GM23338 (cell line): Measurements from ENCODE around the gene CIB4. TPM values are rescaled to one million over a fixed set of nuclear protein-coding genes. Genes with fewer than 3 reads are reported as not detected.
A peak's percentile ranks its signal among the peaks of the same experiment; 100 is the strongest.

Experiments
- ATAC-seq: fragments of 200-7000 bp; cut with Tn5 transposase; 3 replicates; pipeline ENCODE4 v1.9.1; 2020
- DNase-seq: peaks from one replicate; pipeline ENCODE4 v3.0.0-alpha.2; 2015; ENCODE audit warnings: low spot score
- H2AFZ ChIP-seq: fragments of 200-600 bp; sonication (generic); 2 replicates; pipeline ENCODE4 v1.8.0; 2016; ENCODE audit warnings: antibody characterized with exemption, mild to moderate bottlenecking, moderate library complexity
- H3F3A ChIP-seq: fragments of 200-600 bp; sonication (generic); replicated peaks from 2 replicates; pipeline ENCODE4 v1.8.0; 2017; ENCODE audit warnings: antibody characterized with exemption, mixed run types, low read depth
- H3K27ac ChIP-seq: fragments of 200-600 bp; sonication (generic); 2 replicates; pipeline ENCODE4 v1.6.1; 2016; ENCODE audit warnings: low read depth
- H3K27me3 ChIP-seq: fragments of 200-600 bp; sonication (generic); 2 replicates; pipeline ENCODE4 v1.8.0; 2016; ENCODE audit warnings: mild to moderate bottlenecking, mixed run types, moderate library complexity; ENCODE audit not compliant: insufficient read depth
- H3K36me3 ChIP-seq: fragments of 200-600 bp; sonication (generic); 2 replicates; pipeline ENCODE4 v1.8.0; 2016; ENCODE audit warnings: mild to moderate bottlenecking; ENCODE audit not compliant: insufficient read depth
- H3K4me1 ChIP-seq: fragments of 200-600 bp; sonication (generic); 2 replicates; pipeline ENCODE4 v1.8.0; 2016; ENCODE audit warnings: mild to moderate bottlenecking, moderate library complexity; ENCODE audit not compliant: insufficient read depth
- H3K4me2 ChIP-seq: fragments of 200-600 bp; sonication (generic); 2 replicates; pipeline ENCODE4 v1.7.1; 2017; ENCODE audit warnings: mixed run types
- H3K4me3 ChIP-seq: fragments of 200-600 bp; sonication (generic); 2 replicates; pipeline ENCODE4 v1.6.1; 2016; ENCODE audit warnings: mixed run types
- H3K79me2 ChIP-seq: fragments of 200-600 bp; sonication (generic); replicated peaks from 2 replicates; pipeline ENCODE4 v1.8.0; 2017; ENCODE audit warnings: mild to moderate bottlenecking; ENCODE audit not compliant: insufficient read depth
- H3K9me2 ChIP-seq: fragments of 200-600 bp; sonication (generic); 2 replicates; pipeline ENCODE4 v1.8.0; 2017; ENCODE audit not compliant: insufficient read depth
- H4K20me1 ChIP-seq: fragments of 200-600 bp; sonication (generic); replicated peaks from 2 replicates; pipeline ENCODE4 v1.8.0; 2017; ENCODE audit warnings: mild to moderate bottlenecking; ENCODE audit not compliant: insufficient read depth
- H3K27ac Mint-ChIP-seq: 2 replicates; pipeline ENCODE4 v1.8.0; 2020; ENCODE audit warnings: inconsistent platforms, mild to moderate bottlenecking, moderate library complexity, mixed read lengths
- H3K27me3 Mint-ChIP-seq: 3 replicates; pipeline ENCODE4 v1.8.0; 2022; ENCODE audit warnings: low read depth, mild to moderate bottlenecking, moderate library complexity, mixed read lengths, inconsistent platforms; ENCODE audit not compliant: insufficient read depth, poor library complexity
- H3K36me3 Mint-ChIP-seq: 3 replicates; pipeline ENCODE4 v1.8.0; 2021; ENCODE audit warnings: low read depth, mild to moderate bottlenecking, inconsistent platforms, moderate library complexity, mixed read lengths
- H3K4me1 Mint-ChIP-seq: 3 replicates; pipeline ENCODE4 v1.8.0; 2020; ENCODE audit warnings: mild to moderate bottlenecking, inconsistent platforms, mixed read lengths
- H3K4me3 Mint-ChIP-seq: 3 replicates; pipeline ENCODE4 v1.8.0; 2021; ENCODE audit warnings: moderate library complexity, mild to moderate bottlenecking, inconsistent platforms, mixed read lengths
- H3K9me3 Mint-ChIP-seq: 3 replicates; pipeline ENCODE4 v1.8.0; 2020; ENCODE audit warnings: moderate library complexity, mild to moderate bottlenecking, inconsistent platforms, mixed read lengths
- CREB1 ChIP-seq: fragments of 250-450 bp; sonication (Bioruptor Pico); IDR thresholded peaks from 2 replicates; pipeline ENCODE4 v1.5.0; 2020; ENCODE audit warnings: low read depth, mild to moderate bottlenecking, moderate library complexity
- EZH2 ChIP-seq: fragments of 200-600 bp; sonication (generic); IDR thresholded peaks from one replicate; pipeline ENCODE4 v1.8.0; 2017; ENCODE audit warnings: antibody characterized with exemption, mild to moderate bottlenecking, low read depth; ENCODE audit not compliant: unreplicated experiment
- EZH2phosphoT487 ChIP-seq: fragments of 200-600 bp; sonication (generic); IDR thresholded peaks from one replicate; pipeline ENCODE4 v1.8.1; 2018; ENCODE audit warnings: antibody characterized with exemption; ENCODE audit not compliant: unreplicated experiment
- JUNB ChIP-seq: IDR thresholded peaks from one replicate; pipeline ENCODE4 v1.6.1; 2016; ENCODE audit warnings: antibody characterized with exemption; ENCODE audit not compliant: unreplicated experiment
- NANOG ChIP-seq: IDR thresholded peaks from 2 replicates; pipeline ENCODE4 v1.6.1; 2016; ENCODE audit warnings: antibody characterized with exemption, borderline replicate concordance
- POLR2AphosphoS5 ChIP-seq: IDR thresholded peaks from 2 replicates; pipeline ENCODE4 v1.6.1; 2016; ENCODE audit warnings: antibody characterized with exemption, low read depth
- REST ChIP-seq: IDR thresholded peaks from one replicate; pipeline ENCODE4 v1.6.1; 2018; ENCODE audit warnings: antibody characterized with exemption; ENCODE audit not compliant: unreplicated experiment
- STAT1 ChIP-seq: IDR thresholded peaks from one replicate; pipeline ENCODE4 v1.6.1; 2016; ENCODE audit warnings: antibody characterized with exemption; ENCODE audit not compliant: unreplicated experiment
- ZNF114 ChIP-seq: fragments of 250-450 bp; sonication (Bioruptor Pico); IDR thresholded peaks from 2 replicates; pipeline ENCODE4 v1.5.0; 2020; ENCODE audit warnings: mild to moderate bottlenecking, moderate library complexity
- ZNF331 ChIP-seq: fragments of 250-450 bp; sonication (Bioruptor Pico); IDR thresholded peaks from 2 replicates; pipeline ENCODE4 v1.5.0; 2020; ENCODE audit warnings: low read depth, mild to moderate bottlenecking, moderate library complexity
- ZNF462 ChIP-seq: fragments of 250-450 bp; sonication (Bioruptor Pico); IDR thresholded peaks from 2 replicates; pipeline ENCODE4 v1.5.0; 2020; ENCODE audit warnings: mild to moderate bottlenecking, moderate library complexity
- polyA plus RNA-seq: library from polyadenylated mRNA; unstranded; fragments of >200 nt; fragmentation: Nextera tagmentation; extraction: Ambion mirVana; gene quantifications from 2 replicates; pipeline ENCODE4 v1.2.1, GENCODE V29; 2016
- total RNA-seq: library from RNA; depleted of rRNA; stranded (reverse); fragments of >200 nt; shearing (Covaris generic); gene quantifications from 2 replicates; pipeline ENCODE4 v1.2.3, GENCODE V29; 2014
- TF ChIP-seq, protein P1 (sequence below): IDR thresholded peaks from 2 replicates; pipeline ENCODE4 v1.6.1; 2016; ENCODE audit warnings: antibody characterized with exemption
- TF ChIP-seq, protein P2 (sequence below), 2 experiments: fragments of 200-600 bp in 1 of 2; sonication (generic) in 1 of 2; conservative IDR thresholded peaks; 2 replicates each; pipeline versions ENCODE4 v1.5.1 to v1.6.1; 2016 to 2017; ENCODE audit warnings: antibody characterized with exemption in 2 of 2, low read depth in 2 of 2, mild to moderate bottlenecking in 2 of 2, moderate library complexity in 1 of 2

The CIB4 gene
- total and polyA plus RNA-seq, 2 experiments from 2014 or later, result not detected

DNA sequence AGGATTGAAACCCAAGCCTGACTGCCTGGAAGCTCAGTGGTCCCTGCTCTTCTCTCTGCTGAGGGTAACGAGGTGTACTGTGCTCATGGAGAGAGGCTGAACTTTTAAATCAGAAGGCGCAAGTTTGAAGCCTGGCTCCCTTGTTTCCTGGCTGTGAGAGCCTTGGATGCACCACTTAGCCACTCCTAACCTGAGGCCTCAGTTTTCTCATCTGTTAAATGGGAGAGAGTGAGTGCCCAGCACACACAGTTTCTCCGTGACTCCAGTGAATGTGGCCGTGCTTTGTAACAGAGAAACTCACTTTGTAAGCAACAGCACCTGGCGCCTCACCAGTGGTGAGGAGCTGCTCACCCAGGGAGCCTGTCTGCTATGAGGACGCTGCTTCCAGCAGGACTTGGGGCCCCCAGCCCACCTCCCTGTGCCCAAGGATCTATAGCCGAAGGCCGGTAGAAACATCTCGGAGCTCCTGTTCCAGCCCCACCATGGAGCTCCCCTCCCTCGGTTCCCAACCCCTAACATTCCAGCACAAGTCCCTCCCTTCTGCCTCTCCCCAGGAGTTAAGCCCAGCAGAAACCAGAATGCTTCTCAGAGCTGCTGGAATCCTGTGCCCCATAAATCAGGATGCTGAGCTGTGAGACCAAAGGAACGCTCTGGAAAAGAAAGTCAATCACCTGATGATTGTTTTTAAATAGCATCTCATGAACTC lies 31.1 kb upstream of the CIB4 start:
- Histone ChIP-seq H2AFZ (0 out of 2 replicates have a peak overlapping the region, but pooled peaks have one; percentile 9), H3K4me3 (no peak overlapping the region), H3K27me3 (no peaks in the 10 kb centered on the region), H3K27ac (no peak overlapping the region), H3K4me2 (no peak overlapping the region), H3F3A (no peaks in the 10 kb centered on the region), H3K9me2 (no peaks in the 10 kb centered on the region), H3K4me1 (no peaks in the 10 kb centered on the region), H4K20me1 (no peaks in the 10 kb centered on the region), H3K36me3 (no peaks in the 10 kb centered on the region), H3K79me2 (no peaks in the 10 kb centered on the region)
- H3K4me3 Mint-ChIP-seq, result no peak overlapping the region
- H3K36me3 Mint-ChIP-seq, result no peaks in the 10 kb centered on the region
- H3K27me3 Mint-ChIP-seq, result peaks cover 5% of the 10 kb centered on the region
- H3K4me1 Mint-ChIP-seq, result peaks cover 3% of the 10 kb centered on the region
- no peak for TF ChIP-seq CREB1 (CRISPR knock-in tag)
- no peak for TF ChIP-seq ZNF114 (CRISPR knock-in tag)
- TF ChIP-seq POLR2AphosphoS5, result no peak
- TF ChIP-seq STAT1, result no peak
- TF ChIP-seq ZNF462 (CRISPR knock-in tag), result no peak
- TF ChIP-seq ZNF331 (CRISPR knock-in tag), result no peak
- TF ChIP-seq REST, result no peak
- TF ChIP-seq JUNB, result no peak
- no peak for TF ChIP-seq NANOG
- TF ChIP-seq EZH2phosphoT487, result no peak
- TF ChIP-seq, protein P1, sequence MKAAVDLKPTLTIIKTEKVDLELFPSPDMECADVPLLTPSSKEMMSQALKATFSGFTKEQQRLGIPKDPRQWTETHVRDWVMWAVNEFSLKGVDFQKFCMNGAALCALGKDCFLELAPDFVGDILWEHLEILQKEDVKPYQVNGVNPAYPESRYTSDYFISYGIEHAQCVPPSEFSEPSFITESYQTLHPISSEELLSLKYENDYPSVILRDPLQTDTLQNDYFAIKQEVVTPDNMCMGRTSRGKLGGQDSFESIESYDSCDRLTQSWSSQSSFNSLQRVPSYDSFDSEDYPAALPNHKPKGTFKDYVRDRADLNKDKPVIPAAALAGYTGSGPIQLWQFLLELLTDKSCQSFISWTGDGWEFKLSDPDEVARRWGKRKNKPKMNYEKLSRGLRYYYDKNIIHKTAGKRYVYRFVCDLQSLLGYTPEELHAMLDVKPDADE, result no peak
- TF ChIP-seq EZH2, result no peak
- TF ChIP-seq, protein P2, sequence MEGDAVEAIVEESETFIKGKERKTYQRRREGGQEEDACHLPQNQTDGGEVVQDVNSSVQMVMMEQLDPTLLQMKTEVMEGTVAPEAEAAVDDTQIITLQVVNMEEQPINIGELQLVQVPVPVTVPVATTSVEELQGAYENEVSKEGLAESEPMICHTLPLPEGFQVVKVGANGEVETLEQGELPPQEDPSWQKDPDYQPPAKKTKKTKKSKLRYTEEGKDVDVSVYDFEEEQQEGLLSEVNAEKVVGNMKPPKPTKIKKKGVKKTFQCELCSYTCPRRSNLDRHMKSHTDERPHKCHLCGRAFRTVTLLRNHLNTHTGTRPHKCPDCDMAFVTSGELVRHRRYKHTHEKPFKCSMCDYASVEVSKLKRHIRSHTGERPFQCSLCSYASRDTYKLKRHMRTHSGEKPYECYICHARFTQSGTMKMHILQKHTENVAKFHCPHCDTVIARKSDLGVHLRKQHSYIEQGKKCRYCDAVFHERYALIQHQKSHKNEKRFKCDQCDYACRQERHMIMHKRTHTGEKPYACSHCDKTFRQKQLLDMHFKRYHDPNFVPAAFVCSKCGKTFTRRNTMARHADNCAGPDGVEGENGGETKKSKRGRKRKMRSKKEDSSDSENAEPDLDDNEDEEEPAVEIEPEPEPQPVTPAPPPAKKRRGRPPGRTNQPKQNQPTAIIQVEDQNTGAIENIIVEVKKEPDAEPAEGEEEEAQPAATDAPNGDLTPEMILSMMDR (conservative IDR thresholded peaks at IDR 0.05; ENCODE audit: low read depth in 2 of 2), result no peak
- no peaks in the 10 kb centered on the region for H3K9me3 Mint-ChIP-seq
- H3K27ac Mint-ChIP-seq, result no peak overlapping the region
- ATAC-seq (peak; percentile 76), DNase-seq (peak; percentile 30)
